HT-29 (cell line): ENCODE data around the gene HSBP1L1. TPM values are rescaled to one million over a fixed set of nuclear protein-coding genes. Genes with fewer than 3 reads are reported as not detected.
A peak's percentile ranks its signal among the peaks of the same experiment; 100 is the strongest.

Experiments used
- DNase-seq: peaks from one replicate; pipeline ENCODE4 v3.0.0-alpha.2; 2015; ENCODE audit warnings: low spot score
- total RNA-seq: library from RNA; depleted of rRNA; stranded (reverse); fragments of >200 nt; shearing (Covaris generic); gene quantifications from 2 replicates; pipeline ENCODE4 v1.2.3, GENCODE V29; 2014

The HSBP1L1 gene
- total RNA-seq, 1 experiment from 2014 or later = 43.6 TPM

DNA sequence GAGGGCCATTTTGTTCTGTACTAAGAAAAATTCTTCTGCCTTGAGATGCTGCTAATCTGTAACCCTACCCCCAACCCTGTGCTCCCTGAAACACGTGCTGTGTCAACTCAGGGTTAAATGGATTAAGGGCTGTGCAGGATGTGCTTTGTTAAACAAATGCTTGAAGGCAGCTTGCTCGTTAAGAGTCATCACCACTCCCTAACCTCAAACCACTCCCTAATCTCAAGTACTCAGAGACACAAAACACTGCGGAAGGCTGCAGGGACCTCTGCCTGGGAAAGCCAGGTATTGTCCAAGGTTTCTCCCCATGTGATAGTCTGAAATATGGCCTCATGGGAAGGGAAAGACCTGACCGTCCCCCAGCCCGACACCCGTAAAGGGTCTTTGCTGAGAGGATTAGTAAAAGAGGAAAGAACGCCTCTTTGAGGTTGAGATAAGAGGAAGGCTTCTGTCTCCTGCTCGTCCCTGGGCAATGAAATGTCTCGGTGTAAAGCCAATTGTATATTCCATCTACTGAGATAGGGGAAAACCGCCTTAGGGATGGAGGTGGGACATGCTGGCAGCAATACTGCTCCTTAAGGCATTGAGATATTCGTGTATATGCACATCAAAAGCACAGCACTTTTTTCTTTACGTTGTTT lies 4.2 kb upstream of the HSBP1L1 start:
- DNase-seq = peak; percentile 34

DNA sequence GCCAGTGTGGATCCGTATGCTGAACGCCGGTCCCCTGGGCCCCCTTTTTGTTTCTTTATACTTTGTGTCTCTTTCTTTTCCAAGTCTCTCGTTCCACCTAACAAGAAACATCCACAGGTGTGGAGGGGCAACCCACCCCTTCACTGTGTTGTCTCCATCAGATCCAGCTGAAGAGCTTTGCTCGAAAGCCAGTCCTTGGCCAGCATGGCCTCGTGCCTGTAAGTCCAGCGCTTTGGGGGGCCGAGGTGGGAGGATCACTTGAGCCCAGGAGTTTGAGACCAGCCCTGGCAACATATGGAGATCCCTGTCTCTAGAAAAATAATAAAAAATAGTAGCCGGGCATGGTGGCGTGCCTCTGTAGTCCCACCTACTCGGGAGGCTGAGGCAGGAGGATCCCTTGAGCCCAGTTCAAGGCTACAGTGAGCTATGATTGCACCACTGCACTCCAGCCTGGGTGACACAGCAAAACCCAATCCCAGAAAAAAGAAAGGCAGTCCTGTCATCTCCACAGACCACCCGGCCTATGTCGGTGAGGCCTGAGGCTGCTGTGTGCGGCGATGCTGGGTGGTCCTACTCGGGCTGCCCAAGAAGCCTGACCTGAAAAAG lies 3.4 kb upstream of the HSBP1L1 start:
- DNase-seq = no peak

DNA sequence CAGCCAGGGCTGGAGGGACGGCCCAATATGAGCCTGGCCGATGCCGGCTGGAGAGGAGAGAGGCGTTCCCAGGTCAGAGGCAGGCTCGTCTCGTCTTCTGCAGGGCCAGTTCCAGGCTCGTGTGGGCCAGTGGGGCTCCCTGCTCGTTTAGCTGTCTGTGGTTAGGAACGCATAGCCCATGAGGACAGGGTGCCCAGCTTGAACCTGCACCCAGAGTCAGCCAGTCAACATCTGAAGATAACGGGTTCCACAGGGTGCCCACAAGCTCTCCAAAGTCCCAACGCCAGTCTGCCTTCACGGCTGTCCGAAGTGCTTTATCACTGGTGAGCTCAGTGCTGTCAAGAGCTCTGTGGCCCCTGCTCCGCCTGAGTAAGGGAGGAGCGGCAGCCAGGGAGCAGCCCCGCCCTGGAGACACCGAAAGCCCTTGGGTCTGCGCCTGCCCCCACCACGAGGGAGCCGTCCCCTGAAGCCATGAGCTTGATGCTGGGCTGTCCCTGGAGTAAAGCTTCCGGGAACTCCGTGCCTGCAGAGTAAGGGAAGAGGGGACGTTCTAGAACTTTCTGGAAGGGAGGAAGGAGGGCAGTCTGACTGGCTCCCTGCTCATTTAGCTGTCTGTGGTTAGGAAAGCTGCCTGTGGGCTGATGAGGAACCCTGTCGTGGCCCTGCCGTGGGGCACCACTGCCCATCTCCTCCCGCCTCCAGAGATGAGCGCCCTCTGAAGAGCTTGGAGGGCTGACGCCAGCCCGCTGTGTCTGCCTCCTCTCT lies 2.7 kb upstream of the HSBP1L1 start:
- DNase-seq = peak; percentile 40

DNA sequence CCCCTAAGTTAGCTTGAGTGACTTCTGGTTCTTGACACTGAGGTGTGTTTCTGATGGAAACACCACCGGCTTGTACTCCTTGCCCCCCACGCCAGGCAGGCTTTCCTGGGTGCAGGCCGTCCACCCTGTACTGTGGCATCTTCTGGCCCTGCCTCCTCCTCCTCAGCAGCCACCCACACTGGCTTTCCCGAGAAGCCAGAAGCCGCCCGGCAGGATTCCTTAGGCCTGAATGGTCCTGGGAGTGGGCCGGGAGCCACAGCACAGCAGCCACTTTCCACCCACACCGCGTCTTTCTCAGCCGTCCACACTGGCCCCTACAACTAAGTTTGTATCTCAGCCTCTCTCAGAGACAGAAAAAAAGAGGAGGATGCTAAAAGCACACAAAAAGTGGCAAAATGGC lies 2.1 kb upstream of the HSBP1L1 start:
- peak; percentile 75 for DNase-seq

DNA sequence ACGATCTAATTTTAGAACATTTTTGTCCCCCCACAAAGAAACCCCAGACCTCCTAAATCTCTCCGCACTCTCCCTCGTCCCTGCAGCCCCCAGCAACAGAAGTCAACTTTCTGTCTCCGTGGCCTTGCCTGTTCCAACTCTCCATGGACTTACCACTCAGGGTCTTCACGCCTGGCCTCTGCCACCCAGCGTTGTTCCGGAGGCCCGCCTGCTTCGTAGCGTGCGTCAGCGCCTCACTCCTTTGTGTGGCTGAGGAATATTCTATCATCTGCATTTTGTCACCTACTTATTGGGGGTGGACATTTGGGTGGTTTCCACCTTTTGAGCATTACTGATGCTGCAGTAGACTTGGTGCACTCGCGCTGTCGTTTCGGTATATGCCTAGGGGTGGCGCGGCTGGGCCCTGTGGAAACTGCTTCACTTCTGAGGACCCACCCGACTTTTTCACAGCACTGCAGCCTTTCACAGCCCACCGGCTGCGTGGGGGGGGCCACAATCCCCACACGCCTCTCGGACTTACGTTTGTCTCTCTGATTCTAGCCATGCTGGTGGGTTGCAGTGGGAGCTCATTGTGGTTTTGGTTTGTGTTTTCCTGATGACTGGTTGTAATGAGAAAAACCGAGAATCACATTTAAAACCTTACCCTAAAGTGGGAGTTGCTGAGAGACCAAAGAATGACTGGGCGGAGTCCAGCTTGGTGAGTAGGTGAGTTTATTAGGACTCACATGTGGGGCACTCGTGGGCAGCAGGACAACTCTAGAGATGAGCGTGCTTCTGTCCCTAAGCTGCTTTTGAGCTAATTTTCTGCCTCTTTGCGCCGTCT lies 1.4 kb upstream of the HSBP1L1 start:
- DNase-seq = no peak

DNA sequence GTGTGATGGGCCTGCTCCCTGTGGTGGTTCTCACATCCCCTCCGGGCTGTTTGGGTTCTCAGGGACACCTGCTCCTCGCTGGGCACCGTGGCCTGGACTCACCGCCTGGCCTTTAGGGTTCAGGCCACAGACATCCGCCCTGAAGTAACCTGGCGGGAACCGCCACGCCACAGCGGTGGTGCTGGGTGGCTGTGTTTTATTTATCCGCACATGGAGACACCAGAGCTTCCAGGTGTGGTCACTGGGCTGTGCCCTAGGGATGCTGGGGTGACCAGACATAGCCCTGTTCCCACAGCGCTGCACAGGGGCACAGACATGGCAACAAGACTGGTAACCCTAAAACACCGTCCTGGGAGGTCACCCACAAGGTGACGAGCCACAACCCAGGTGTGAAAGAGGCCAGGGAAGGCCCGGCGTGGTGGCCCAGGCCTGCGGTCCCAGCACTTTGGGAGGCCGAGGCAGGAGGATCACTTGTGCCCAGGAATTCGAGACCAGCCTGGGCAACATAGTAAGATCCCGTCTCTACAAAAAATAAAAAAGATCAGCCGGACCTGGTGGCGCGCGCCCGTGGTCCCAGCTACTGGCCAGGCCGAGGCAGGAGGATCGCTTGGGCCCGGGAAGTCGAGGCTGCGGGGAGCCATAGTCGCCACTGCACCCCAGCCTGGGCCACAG lies 649 bp upstream of the HSBP1L1 start:
- DNase-seq = no peak

DNA sequence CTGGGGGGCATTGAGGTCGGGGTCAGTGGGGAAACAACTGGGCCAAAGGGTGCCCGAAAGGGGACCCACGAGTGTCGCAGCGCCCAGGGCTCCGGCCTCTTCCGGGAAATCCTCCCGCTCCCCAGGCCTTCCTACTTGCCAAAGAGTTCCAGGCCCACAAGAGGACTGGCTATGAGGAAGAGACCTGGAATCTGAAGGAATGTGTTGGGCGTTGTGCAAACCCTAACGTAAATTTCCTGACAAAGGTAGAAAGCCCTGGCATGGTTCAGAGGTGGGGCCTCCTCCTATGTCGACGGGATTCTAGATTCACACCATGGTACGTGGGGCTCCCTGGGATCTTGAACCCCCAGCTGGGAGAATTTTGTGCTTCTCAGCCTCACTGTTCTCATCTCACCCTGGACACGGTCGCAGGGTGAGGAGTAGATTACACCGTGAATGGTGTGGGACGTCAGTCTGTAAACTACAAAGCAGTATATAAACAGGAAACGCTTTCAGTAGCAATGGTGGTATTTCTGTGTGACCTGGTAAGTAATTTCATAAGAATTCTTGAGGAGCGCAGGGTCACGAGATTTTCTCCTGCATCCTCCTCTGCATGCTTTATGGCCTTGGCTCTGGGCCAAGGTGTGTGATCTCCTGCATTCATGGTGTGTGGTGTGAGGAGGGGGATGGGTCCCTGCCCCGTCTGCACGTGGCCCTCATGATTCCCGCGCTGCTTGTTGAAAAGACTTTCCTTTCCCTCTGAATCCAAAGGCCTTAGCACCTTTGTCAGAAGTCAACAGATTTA lies 868 bp downstream of the HSBP1L1 start:
- peak; percentile 67 for DNase-seq

DNA sequence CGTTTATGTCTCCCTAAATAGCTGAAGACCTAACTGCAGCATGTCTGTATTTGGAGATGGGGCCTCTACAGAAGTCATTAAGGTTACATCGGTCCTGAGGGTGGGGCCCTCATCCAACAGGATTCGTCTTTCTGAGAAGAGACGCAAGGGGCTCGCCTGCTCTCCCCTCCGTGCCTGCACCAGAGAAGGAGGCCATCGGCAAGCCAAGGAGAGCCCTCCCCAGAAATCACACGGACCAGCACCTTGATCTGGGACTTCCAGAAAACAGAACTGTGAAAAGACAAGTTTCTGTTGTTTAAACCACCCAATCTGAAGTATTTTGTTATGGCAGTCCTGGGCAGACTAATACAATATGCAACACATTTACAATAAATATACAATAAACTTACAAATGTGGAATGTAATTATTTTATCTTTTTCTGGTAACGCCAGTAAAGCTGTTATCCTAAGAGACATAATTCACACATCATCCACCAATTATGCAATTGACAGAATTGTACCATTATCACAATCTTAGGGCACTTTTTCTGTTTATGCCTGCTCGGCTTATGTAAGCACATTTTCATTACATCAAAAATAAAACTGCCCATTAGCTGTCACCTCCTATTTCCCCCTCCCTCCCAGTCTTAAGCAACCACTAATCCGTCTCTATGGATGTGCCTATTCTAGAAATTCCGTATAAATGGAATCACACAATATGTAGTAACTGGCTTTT lies 6.1 kb downstream of the HSBP1L1 start:
- no peak for DNase-seq

DNA sequence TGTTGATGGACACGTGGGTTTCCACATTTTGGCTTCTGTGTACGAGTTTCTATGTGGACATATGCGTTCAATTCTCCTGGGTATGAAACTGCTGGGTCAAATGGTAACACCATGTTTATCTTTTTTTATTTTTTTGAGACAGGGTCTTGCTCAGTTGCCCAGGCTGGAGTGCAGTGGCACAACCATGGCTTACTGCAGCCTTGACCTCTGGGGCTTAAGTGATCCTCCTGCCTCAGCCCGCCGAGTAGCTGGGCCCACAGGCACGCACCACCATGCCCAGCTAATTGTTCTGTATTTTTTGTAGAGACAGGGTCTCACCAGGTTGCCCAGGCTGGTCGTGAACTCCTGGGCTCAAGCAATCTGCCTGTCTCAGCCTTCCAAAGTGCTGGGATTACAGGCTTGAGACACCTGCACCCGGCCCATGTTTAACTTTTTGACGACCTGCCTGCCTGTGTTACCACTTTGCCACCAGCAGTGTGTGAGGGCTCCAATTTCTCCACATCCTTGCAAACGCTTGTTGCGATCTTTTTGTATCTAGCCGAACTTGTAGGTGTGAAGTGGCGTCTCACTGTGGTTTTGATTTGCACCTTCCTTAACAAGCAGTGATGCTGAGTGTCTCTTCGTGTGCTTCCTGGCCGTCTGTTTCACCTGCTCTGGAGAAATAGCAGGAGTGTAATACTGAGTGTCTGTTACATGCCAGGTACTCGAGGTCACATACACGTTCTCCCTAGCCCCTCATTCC lies 6.9 kb downstream of the HSBP1L1 start:
- DNase-seq = no peak

DNA sequence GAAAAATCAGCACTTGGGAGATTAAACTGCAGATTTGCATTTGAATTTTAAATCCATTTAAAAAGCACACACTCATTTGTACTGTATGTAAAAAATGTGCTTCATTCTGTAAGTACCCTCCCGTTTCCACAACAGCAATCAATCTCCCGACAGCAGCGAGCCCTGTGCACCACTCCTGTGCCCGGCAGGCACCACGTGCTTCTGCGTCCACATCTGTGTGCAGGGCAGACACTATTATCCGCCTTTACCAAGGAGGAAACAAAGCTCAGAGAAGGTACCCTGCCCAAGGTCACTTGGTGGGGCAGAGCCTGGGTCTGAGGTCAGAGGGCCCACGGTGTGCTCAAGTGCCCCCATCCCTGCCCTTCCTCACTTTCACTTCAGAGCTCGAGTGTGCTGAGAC lies 7.5 kb downstream of the HSBP1L1 start:
- no peak for DNase-seq

DNA sequence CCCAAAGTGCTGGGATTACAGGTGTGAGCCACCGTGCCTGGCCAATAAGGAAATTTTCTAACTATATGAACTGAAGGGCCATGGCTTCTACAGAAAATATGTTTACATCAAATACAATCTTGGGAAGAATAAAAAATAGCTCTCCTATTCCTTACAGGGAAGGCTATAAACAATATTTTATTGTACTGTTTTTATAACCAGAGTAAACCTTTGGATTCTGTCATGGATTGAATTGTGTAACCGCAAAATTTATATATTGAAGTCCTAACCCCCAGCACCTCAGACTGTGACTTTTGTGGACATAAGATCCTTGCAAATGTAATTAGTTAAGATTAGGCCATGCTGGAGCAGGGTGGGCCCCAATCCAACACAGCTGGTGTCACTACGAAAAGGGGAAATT lies 8.3 kb downstream of the HSBP1L1 start:
- DNase-seq = no peak

DNA sequence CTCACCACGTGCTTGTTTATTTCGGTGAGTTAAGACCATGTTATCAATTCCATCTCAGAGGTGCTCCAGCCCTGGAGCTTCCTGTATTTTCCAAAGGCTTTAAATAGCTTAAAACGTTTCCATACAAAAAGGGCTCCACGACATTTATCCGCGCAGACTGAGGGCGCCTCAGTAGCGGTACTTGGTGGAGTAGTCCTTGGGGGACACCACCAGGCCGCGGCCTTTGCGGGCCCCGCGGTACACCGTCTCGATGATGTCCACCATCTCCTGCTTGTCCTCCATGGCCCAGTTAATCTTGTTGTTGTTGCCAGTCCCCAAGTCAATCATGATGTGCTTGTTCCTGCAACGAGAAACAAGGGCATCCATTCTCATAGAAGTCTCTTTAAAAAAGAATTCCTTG lies 9.1 kb downstream of the HSBP1L1 start:
- no peak for DNase-seq

DNA sequence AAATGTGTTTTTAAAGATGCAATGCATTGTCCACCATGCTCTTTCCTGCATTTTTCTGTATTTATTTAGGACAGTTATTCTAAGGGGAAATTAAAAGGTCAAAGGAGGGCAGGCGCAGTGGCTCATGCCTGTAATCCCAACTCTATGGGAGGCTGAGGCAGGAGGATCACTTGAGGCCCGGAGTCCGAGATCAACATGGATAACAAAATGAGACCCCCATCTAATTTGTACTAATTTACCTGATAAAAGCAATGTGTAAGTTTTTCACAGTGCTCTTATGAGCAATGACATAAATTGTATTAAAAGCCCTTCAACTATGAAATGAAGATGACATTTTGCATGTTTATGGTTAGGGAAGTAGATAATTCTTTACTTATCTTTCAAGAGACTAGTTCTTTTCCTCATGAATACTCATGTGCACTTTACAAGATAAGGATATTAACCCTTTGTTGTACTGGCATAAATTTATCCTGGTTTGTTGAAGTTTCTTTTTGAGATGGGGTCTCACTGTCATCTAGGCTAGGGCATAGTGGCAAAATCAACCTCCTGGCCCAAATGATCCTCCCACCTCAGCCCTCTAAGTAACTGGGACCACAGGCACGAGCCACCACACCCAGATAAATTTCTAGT lies 9.7 kb downstream of the HSBP1L1 start:
- DNase-seq = no peak

DNA sequence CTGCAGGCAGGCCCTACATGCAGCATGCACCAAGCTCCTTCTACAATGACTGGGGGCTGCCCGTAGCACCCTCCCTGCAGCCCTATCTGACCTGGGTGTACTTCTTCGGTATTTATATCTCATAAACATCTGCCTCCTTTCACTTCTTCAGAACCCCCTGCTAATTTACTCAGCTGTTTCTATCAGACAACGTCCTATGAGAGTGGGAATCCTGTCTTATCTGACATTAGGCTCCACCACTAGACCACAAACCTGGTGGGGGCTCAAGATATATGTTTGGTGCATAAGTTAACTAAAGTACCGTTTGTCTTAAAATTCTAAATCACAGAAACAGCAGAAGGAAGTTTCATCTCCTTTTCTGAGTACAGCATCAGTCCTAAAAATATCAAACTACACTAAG lies 10.6 kb downstream of the HSBP1L1 start:
- DNase-seq = no peak

DNA sequence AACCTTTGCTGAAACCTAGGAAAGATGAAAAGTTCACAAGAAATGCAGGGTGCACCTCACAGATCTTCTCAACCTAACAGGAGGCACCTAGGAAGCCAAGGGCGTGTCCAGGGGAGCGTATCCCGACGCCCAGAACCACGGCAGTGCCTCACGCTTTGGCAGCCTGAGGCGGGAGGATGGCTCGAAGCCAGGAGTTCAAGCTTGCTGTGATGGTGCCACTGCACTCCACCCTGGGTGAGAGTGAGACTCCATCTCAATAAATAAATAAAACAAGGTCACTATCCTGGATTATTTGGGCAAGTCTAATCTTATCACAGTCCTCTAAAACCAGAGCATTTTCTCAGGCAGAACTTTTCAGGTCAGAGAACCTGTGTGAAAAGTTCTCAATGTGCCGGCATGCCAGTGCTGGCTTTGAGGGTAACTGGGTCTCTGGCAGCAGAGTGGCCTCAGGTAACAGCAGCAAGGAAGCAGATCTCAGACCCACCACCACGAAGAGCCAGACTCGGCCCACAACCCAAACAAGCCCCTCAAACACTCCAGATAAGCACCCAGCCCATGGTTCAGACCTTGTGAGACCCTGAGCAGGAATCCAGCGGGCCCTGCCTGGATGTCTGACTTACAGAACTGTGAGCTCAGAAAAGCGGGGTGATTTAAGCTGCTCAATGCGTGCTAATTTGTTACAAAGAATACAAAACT lies 11.7 kb downstream of the HSBP1L1 start:
- no peak for DNase-seq

DNA sequence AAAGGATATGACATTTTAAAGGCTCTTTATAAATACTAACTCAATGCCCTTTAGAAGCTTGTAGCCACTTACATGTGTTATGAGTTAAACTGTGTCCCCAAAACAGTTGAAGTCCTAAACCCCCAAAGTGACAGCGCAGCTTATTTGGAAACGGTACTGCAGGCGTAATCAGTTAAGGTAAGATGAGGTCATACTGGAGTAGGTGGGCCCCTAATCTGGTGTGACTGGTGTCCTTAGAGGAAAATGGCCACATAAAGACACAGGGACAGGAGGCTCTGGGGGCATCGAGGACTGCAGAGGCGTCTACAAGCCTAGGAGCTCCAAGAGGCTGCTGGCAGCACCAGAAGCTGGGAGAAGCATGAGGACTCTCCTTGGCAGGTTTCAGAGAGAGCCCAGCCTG lies 15.4 kb downstream of the HSBP1L1 start:
- no peak for DNase-seq

DNA sequence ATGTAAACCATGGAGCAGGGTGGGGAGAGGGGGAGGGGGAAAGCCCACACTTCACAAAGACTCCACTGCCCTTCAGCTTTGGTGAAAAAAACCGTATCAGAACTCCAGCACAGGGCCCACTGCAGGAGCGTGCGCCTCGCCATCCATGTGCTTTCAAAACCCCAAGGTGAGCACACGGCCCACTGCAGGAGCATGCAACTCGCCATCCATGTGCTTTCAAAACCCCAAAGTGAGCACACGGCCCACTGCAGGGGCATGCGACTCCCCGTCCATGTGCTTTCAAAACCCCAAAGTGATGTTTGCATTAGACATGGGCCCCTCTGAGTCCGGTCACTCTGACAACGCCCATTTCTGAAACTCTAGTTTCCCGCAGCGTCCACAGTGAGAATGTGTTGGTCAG lies 16.1 kb downstream of the HSBP1L1 start:
- no peak for DNase-seq

DNA sequence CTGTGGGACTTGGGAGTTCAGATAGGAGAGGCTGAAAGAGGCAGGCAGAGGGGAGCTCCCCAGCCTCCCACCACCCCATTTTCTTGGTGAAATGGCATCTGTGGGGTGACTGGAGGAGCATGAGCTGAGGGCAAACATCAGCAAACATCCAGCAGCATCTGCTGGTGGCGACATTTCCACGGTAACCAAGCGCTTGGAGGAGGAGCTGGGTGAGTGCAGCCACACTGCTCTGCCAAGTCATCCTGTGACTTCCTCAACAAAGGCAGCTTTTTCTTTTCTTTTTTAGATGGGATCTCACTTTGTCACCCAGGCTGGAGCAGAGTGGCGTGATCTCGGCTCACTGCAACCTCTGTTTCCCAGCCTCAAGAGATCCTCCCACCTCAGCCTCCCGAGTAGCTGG lies 18.3 kb downstream of the HSBP1L1 start:
- no peak for DNase-seq
